Left renal cortex interstitium (tissue), 4 donors: Measurements from ENCODE around the gene UGT1A6. TPM values are rescaled to one million over a fixed set of nuclear protein-coding genes. Genes with fewer than 3 reads are reported as not detected.

Source experiments
- DNase-seq, 4 donors: peaks; one replicate each; pipeline ENCODE4 v3.0.0-alpha.2; 2013; ENCODE audit warnings: low read depth in 4 of 4, low spot score in 2 of 4, missing footprints in 1 of 4
- polyA plus RNA-seq, 4 donors: library from polyadenylated mRNA; unstranded; fragments of 120-200 nt; gene quantifications; one replicate each; pipeline ENCODE4 v1.2.1, GENCODE V29; 2013; ENCODE audit not compliant: insufficient read length in 4 of 4

Gene UGT1A6
- polyA plus RNA-seq, 4 donors = 1.6 to 5.5 (median 3.8) TPM

- no peak for DNase-seq
These were observed 68.5 kb downstream of the UGT1A6 start for GRCh38 chr2:233761040-233761769.

- no peak for DNase-seq
These were observed 71.6 kb downstream of the UGT1A6 start for GRCh38 chr2:233764264-233764663.

- DNase-seq = no peak
These were observed 72.1 kb downstream of the UGT1A6 start for GRCh38 chr2:233764761-233765160.

- DNase-seq = no peak
These were observed 73.7 kb downstream of the UGT1A6 start for GRCh38 chr2:233766416-233766815.

- no peak for DNase-seq
These were observed 75.4 kb downstream of the UGT1A6 start for GRCh38 chr2:233768076-233768475.

DNA sequence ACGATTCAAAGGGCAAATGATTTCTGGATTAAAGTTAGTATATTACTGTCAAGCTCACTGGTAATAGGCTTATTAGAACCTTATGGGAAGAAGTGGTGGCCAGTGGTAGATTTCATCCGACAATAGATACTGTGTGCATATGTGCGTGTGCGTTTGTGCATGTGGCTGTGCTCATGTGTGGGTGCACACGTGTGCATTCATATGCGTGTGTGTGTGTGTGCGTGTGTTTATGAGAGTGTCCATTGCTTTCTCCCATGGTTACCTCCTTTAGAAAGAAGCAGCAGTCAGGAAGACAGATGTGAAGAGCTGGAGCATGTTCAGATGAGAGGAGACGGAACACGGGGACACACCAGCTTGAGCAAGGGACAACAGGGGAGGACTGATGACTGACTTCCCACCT lies 76.6 kb downstream of the UGT1A6 start:
- no peak for DNase-seq

GRCh38 chr2:233772153-233772552 lies 79.5 kb downstream of the UGT1A6 start:
- DNase-seq = no peak

GRCh38 chr2:233772583-233772982 lies 79.9 kb downstream of the UGT1A6 start:
- DNase-seq = no peak

DNA sequence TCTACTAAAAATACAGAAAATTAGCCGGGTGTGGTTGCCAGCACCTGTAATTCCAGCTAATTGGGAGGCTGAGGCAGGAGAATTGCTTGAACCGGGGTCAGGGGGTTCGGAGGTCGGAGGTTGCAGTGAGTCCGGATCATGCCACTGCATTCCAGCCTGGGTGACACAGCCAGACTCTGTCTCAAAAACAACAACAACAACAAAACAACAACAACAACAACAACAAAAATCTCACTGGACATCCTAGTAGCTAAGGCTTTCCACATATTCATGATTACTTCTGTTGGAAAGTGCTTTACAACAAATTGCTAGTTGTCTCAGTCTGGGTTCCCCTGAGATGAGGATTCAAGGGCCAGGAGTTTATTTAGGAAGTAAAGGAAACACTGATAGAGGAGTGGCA lies 81.2 kb downstream of the UGT1A6 start:
- no peak for DNase-seq

- DNase-seq = no peak
These were observed 82.7 kb downstream of the UGT1A6 start for GRCh38 chr2:233775414-233775813.

GRCh38 chr2:233778030-233778429 lies 85.3 kb downstream of the UGT1A6 start, which contains the start of gene MROH2A:
TSS of gene MROH2A (plus strand) at chr2:233778330. CDS start at chr2:233779359, 1,029 bp downstream.
- no peak for DNase-seq

DNA sequence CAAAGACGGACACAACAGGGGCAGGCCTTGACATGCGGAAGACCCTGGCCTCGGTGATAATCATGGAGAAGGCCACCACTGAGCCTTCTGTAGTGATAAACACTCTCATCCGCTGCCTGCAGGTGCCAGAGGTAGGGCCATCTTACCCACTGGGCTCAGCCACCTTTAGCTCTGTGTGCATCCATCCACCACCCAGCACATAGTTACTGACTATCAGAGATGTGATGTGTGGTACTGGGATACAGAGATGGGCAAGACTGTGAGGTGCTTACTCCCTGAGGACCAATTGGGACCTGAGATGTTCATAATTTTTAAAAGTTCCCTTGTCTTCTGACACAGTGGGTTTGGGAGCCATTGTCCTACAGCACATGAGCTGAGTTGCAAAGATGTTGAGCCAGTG lies 87.0 kb downstream of the UGT1A6 start:
- no peak for DNase-seq

GRCh38 chr2:233780771-233781170 lies 88.1 kb downstream of the UGT1A6 start:
- DNase-seq = no peak

DNA sequence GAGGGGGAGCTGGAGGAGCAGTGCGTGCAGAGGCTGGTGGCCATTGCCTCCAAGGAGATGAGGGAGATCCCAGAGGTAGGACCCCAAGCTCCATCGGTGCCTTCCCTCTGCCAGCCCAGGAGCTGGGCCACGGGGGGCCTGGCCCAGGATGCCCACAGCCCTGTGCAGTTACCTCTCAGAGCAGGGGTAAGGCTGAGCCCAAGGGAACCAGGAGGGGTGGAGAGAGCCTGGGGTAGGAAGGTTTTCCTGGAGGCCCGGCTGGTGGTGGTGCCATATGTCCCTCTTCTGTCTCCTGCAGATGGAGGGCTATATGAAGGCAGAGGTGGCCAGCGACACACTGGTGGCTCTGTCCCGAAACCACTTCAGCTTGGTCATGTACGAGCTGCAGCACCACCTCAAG lies 96.9 kb downstream of the UGT1A6 start:
- DNase-seq = no peak

DNA sequence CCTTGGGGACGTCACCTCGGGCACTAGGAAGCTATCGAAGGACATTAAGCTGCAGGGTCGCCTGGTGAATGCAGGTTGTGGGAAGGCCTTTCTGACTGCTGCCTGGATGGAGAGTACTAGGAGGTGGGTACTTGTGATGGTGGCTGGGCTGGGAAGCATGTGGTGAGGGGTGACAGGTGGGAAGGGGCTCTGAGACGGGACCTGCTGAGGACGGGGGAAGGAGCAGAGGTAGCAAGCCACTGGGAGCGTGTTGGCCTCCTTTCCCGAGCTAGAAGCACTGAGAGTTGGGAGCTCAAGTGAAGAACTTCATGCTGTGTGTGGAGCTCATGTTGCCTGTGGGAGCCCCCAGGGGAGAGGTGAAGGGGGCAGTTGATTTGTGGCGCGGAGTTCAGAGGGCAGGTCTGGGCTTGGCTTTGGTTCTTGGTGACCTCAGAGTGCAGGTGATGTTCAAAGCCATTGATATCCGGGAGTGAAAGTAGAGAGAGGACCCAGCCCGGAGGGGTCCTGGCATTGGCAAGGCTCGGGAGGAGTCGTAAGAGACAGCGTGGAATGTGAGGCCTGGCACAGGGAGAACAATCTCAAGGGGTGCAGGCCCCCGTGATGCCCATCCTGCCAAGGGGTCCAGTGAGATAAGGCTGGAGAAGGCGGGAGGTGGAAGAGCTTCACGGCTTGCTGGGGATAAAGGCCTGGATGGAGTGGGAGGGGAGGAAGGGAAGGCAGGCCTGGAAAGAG lies 98.6 kb downstream of the UGT1A6 start:
- no peak for DNase-seq

GRCh38 chr2:233791883-233792329 lies 99.2 kb downstream of the UGT1A6 start:
- no peak for DNase-seq

DNA sequence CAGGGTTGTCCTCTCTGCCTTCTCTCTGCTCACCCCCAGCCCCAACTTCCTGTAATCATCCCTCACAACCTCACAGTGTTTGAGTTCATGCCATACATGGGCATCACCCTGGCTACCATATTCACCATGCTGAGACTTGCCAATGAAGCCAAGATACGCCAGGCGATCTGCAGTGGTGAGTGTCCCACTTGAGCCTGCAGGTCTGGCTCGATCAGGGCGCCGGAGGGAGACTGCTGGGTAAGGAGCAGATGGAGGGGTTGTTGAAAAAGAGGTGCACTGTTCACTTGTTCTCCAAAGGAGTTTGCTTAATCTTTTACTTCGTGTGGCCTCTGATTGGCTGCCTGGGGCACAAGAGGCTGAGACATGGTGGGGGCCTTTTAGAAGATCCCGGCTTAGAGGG lies 100.0 kb downstream of the UGT1A6 start:
- no peak for DNase-seq

DNA sequence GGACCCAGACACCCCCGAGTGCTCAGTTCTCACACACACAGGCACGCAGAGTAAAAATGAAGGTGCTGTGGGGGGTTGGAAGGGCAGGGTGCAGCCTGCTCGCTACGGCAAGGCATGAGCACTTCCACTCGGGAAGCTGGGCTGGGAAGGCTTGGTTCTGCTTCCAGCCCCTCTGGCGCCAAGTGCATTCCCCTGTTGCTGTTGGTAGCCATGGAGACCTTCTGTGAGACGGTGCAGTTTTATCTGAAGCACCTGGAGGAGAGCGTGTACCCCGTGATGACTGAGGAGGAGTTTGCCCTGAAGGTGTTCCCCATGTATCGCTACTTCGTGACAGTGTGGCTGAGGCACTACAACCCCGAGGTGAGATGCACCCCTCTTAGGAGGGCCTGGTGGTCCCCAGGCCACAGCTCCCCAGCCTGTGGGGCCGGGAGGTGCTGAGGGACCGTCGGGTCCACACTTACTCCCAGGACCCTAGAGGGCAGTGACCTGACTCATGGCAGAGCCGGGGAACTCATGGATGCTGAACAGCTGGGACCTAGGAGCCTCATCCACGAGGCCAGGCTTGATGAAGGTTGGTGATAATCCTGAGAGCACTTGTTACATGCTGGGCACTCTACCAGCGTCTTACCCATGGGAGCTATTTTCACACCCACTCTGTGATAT lies 100.9 kb downstream of the UGT1A6 start:
- DNase-seq = no peak

DNA sequence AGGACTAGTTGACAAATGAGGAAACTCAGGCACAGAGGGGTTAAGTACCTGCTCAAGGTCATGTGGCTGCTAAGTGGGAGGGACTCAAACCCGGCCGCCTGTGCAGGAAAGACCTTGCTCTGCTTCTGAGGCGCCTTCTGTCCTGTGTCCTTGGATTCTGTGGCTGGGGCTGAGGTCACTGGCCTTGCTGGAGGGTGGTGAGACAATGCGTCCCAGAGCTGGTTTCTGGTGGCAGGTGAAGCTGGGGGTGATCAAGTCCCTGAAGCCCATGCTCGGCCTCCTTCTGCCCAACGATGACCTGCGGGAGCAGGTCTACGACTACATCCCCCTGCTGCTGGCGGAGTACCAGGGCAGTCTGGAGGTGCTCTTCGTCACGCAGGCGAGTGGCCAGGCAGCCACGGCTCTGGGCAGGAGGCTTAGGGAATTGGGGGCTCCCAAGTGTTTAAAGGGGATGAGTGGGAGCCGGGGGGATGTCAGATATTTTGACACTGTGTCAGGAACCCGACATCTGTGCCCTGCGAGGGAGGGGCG lies 101.5 kb downstream of the UGT1A6 start:
- DNase-seq = no peak

- DNase-seq = no peak
These were observed 103.1 kb downstream of the UGT1A6 start for GRCh38 chr2:233795735-233796171.

GRCh38 chr2:233796254-233796653 lies 103.6 kb downstream of the UGT1A6 start:
- no peak for DNase-seq
